ENCODE measurements around the gene TOMM7.
"Not testable (repeated sequence)": the region's sequence is repeated elsewhere in the genome, so short reads cannot be mapped to it uniquely, and the experiment has no call there.

Gene TOMM7

GRCh38 chr7:22787951-22788350 lies 34.7 kb downstream of the TOMM7 start:
- Histone ChIP-seq H3K36me3 (ENCODE audit: control insufficient read depth, insufficient read depth, low read length) (no peaks in the 10 kb centered on the region), H3K4me1 (ENCODE audit: control insufficient read depth, insufficient read depth, low read length) (no peaks in the 10 kb centered on the region), H3K4me3 (ENCODE audit: low read length) (no peak overlapping the region), H3K9me3 (ENCODE audit: control insufficient read depth, insufficient read depth, low read length) (no peaks in the 10 kb centered on the region), H3K27me3 (ENCODE audit: control insufficient read depth, insufficient read depth, low read length) (no peaks in the 10 kb centered on the region), H3K27ac (ENCODE audit: low read length) (no peak overlapping the region)
- no peak for DNase-seq (ENCODE audit: low read depth, low spot score)

- Histone ChIP-seq H3K4me3 (ENCODE audit: low read length) (no peak overlapping the region), H3K27me3 (ENCODE audit: control insufficient read depth, insufficient read depth, low read length) (no peaks in the 10 kb centered on the region), H3K9me3 (ENCODE audit: control insufficient read depth, insufficient read depth, low read length) (no peaks in the 10 kb centered on the region), H3K27ac (ENCODE audit: low read length) (no peak overlapping the region), H3K4me1 (ENCODE audit: control insufficient read depth, insufficient read depth, low read length) (no peaks in the 10 kb centered on the region), H3K36me3 (ENCODE audit: control insufficient read depth, insufficient read depth, low read length) (no peaks in the 10 kb centered on the region)
- DNase-seq (ENCODE audit: low read depth, low spot score): no peak
- WGBS (ENCODE audit: insufficient coverage, insufficient read length): no CpG with 5 or more reads among the region's 3 CpGs
Observed at GRCh38 chr7:22786290-22786932, 36.2 kb downstream of the TOMM7 start.

- no peak overlapping the region for H3K4me3 ChIP-seq (ENCODE audit: low read length)
- no peak overlapping the region for H3K27ac ChIP-seq (ENCODE audit: low read length)
- no peaks in the 10 kb centered on the region for H3K27me3 ChIP-seq (ENCODE audit: control insufficient read depth, insufficient read depth, low read length)
- H3K4me1 ChIP-seq (ENCODE audit: control insufficient read depth, insufficient read depth, low read length): no peaks in the 10 kb centered on the region
- H3K9me3 ChIP-seq (ENCODE audit: control insufficient read depth, insufficient read depth, low read length): no peaks in the 10 kb centered on the region
- no CpG with 5 or more reads among the region's 1 CpG for WGBS (ENCODE audit: insufficient coverage, insufficient read length)
- H3K36me3 ChIP-seq (ENCODE audit: control insufficient read depth, insufficient read depth, low read length): no peaks in the 10 kb centered on the region
- DNase-seq (ENCODE audit: low read depth, low spot score): no peak
Observed at GRCh38 chr7:22784346-22784745, 38.3 kb downstream of the TOMM7 start.

- no peaks in the 10 kb centered on the region for H3K9me3 ChIP-seq (ENCODE audit: control insufficient read depth, insufficient read depth, low read length)
- no peaks in the 10 kb centered on the region for H3K4me1 ChIP-seq (ENCODE audit: control insufficient read depth, insufficient read depth, low read length)
- no peak overlapping the region for H3K4me3 ChIP-seq (ENCODE audit: low read length)
- no peaks in the 10 kb centered on the region for H3K36me3 ChIP-seq (ENCODE audit: control insufficient read depth, insufficient read depth, low read length)
- WGBS (ENCODE audit: insufficient coverage, insufficient read length): no CpG with 5 or more reads among the region's 5 CpGs
- H3K27ac ChIP-seq (ENCODE audit: low read length): no peak overlapping the region
- DNase-seq (ENCODE audit: low read depth, low spot score): no peak
- no peaks in the 10 kb centered on the region for H3K27me3 ChIP-seq (ENCODE audit: control insufficient read depth, insufficient read depth, low read length)
Observed at GRCh38 chr7:22783421-22783820, 39.2 kb downstream of the TOMM7 start.

- no peaks in the 10 kb centered on the region for H3K4me1 ChIP-seq (ENCODE audit: control insufficient read depth, insufficient read depth, low read length)
- H3K27me3 ChIP-seq (ENCODE audit: control insufficient read depth, insufficient read depth, low read length): no peaks in the 10 kb centered on the region
- H3K36me3 ChIP-seq (ENCODE audit: control insufficient read depth, insufficient read depth, low read length): no peaks in the 10 kb centered on the region
- H3K4me3 ChIP-seq (ENCODE audit: low read length): no peak overlapping the region
- DNase-seq (ENCODE audit: low read depth, low spot score): peak; percentile 78
- no peak overlapping the region for H3K27ac ChIP-seq (ENCODE audit: low read length)
- no peaks in the 10 kb centered on the region for H3K9me3 ChIP-seq (ENCODE audit: control insufficient read depth, insufficient read depth, low read length)
- WGBS (ENCODE audit: insufficient coverage, insufficient read length): no CpG with 5 or more reads among the region's 7 CpGs
Observed at GRCh38 chr7:22782616-22783232, 39.9 kb downstream of the TOMM7 start.

- Histone ChIP-seq H3K36me3 (ENCODE audit: control insufficient read depth, insufficient read depth, low read length) (no peaks in the 10 kb centered on the region), H3K9me3 (ENCODE audit: control insufficient read depth, insufficient read depth, low read length) (no peaks in the 10 kb centered on the region), H3K27me3 (ENCODE audit: control insufficient read depth, insufficient read depth, low read length) (no peaks in the 10 kb centered on the region), H3K4me1 (ENCODE audit: control insufficient read depth, insufficient read depth, low read length) (no peaks in the 10 kb centered on the region), H3K27ac (ENCODE audit: low read length) (no peak overlapping the region), H3K4me3 (ENCODE audit: low read length) (no peak overlapping the region)
- no CpG with 5 or more reads among the region's 5 CpGs for WGBS (ENCODE audit: insufficient coverage, insufficient read length)
- no peak for DNase-seq (ENCODE audit: low read depth, low spot score)
Observed at GRCh38 chr7:22781230-22781711, 41.4 kb downstream of the TOMM7 start.

- H3K27ac ChIP-seq (ENCODE audit: low read length); H3K36me3 ChIP-seq (ENCODE audit: control insufficient read depth, insufficient read depth, low read length); H3K4me1 ChIP-seq (ENCODE audit: control insufficient read depth, insufficient read depth, low read length); H3K4me3 ChIP-seq (ENCODE audit: low read length); DNase-seq (ENCODE audit: low read depth, low spot score); H3K9me3 ChIP-seq (ENCODE audit: control insufficient read depth, insufficient read depth, low read length); H3K27me3 ChIP-seq (ENCODE audit: control insufficient read depth, insufficient read depth, low read length): not testable (repeated sequence)
- WGBS (ENCODE audit: insufficient coverage, insufficient read length): no CpG with 5 or more reads among the region's 4 CpGs
Observed at GRCh38 chr7:22779730-22780323, 42.8 kb downstream of the TOMM7 start.

- no peaks in the 10 kb centered on the region for H3K4me1 ChIP-seq (ENCODE audit: control insufficient read depth, insufficient read depth, low read length)
- no CpG with 5 or more reads among the region's 4 CpGs for WGBS (ENCODE audit: insufficient coverage, insufficient read length)
- H3K27me3 ChIP-seq (ENCODE audit: control insufficient read depth, insufficient read depth, low read length): no peaks in the 10 kb centered on the region
- no peak for DNase-seq (ENCODE audit: low read depth, low spot score)
- no peaks in the 10 kb centered on the region for H3K9me3 ChIP-seq (ENCODE audit: control insufficient read depth, insufficient read depth, low read length)
- H3K4me3 ChIP-seq (ENCODE audit: low read length): no peak overlapping the region
- no peak overlapping the region for H3K27ac ChIP-seq (ENCODE audit: low read length)
- H3K36me3 ChIP-seq (ENCODE audit: control insufficient read depth, insufficient read depth, low read length): no peaks in the 10 kb centered on the region
Observed at GRCh38 chr7:22776964-22777363, 45.7 kb downstream of the TOMM7 start.

GRCh38 chr7:22772885-22773284 lies 49.8 kb downstream of the TOMM7 start:
- H3K4me1 ChIP-seq (ENCODE audit: control insufficient read depth, insufficient read depth, low read length): no peaks in the 10 kb centered on the region
- H3K9me3 ChIP-seq (ENCODE audit: control insufficient read depth, insufficient read depth, low read length): no peaks in the 10 kb centered on the region

GRCh38 chr7:22771872-22772228 lies 50.8 kb downstream of the TOMM7 start:
- WGBS (ENCODE audit: insufficient coverage, insufficient read length): no CpG with 5 or more reads among the region's 4 CpGs
- Histone ChIP-seq H3K9me3 (ENCODE audit: control insufficient read depth, insufficient read depth, low read length) (no peaks in the 10 kb centered on the region), H3K4me1 (ENCODE audit: control insufficient read depth, insufficient read depth, low read length) (no peaks in the 10 kb centered on the region), H3K27ac (ENCODE audit: low read length) (no peak overlapping the region), H3K27me3 (ENCODE audit: control insufficient read depth, insufficient read depth, low read length) (no peaks in the 10 kb centered on the region), H3K4me3 (ENCODE audit: low read length) (no peak overlapping the region), H3K36me3 (ENCODE audit: control insufficient read depth, insufficient read depth, low read length) (no peaks in the 10 kb centered on the region)
- no peak for DNase-seq (ENCODE audit: low read depth, low spot score)

More at GRCh38 chr7:22772885-22773284, 49.8 kb downstream of the TOMM7 start:
- H3K27ac ChIP-seq (ENCODE audit: low read length): no peak overlapping the region
- H3K36me3 ChIP-seq (ENCODE audit: control insufficient read depth, insufficient read depth, low read length): no peaks in the 10 kb centered on the region
- DNase-seq (ENCODE audit: low read depth, low spot score): no peak
- H3K27me3 ChIP-seq (ENCODE audit: control insufficient read depth, insufficient read depth, low read length): no peaks in the 10 kb centered on the region
- no CpG with 5 or more reads among the region's 4 CpGs for WGBS (ENCODE audit: insufficient coverage, insufficient read length)
- no peak overlapping the region for H3K4me3 ChIP-seq (ENCODE audit: low read length)
